T-helper 17 cell (primary cell): ENCODE data around the gene NAXE. TPM values are rescaled to one million over a fixed set of nuclear protein-coding genes. Genes with fewer than 3 reads are reported as not detected.
A peak's percentile ranks its signal among the peaks of the same experiment; 100 is the strongest.

Experiments used
- ATAC-seq: fragments of 150-1000 bp; cut with Tn5 transposase; 2 replicates; pipeline ENCODE4 v1.10.0; 2021; ENCODE audit warnings: mild to moderate bottlenecking, moderate library complexity
- DNase-seq, 3 donors: peaks; one replicate each; pipeline versions ENCODE4 v3.0.0 to v3.0.0-alpha.2; 2020 to 2021
- H3K9me3 ChIP-seq: one replicate; pipeline ENCODE4 v1.7.0; 2013; ENCODE audit warnings: low read length, mild to moderate bottlenecking; ENCODE audit not compliant: control insufficient read depth, poor library complexity, severe bottlenecking
- H3K27ac Mint-ChIP-seq: one replicate; pipeline ENCODE4 v1.8.0; 2022; ENCODE audit warnings: mild to moderate bottlenecking, moderate library complexity, mixed read lengths
- H3K27me3 Mint-ChIP-seq: one replicate; pipeline ENCODE4 v1.8.0; 2022; ENCODE audit warnings: mixed read lengths
- H3K36me3 Mint-ChIP-seq: one replicate; pipeline ENCODE4 v1.8.0; 2022; ENCODE audit warnings: low read depth, mixed read lengths
- H3K4me1 Mint-ChIP-seq: one replicate; pipeline ENCODE4 v1.8.0; 2022; ENCODE audit warnings: mild to moderate bottlenecking, mixed read lengths
- H3K4me3 Mint-ChIP-seq: one replicate; pipeline ENCODE4 v1.8.0; 2022; ENCODE audit warnings: mild to moderate bottlenecking, moderate library complexity, mixed read lengths
- total RNA-seq, 4 donors: library from RNA in 2 of 4; stranded (reverse) in 2 of 4; gene quantifications; one replicate each; pipeline ENCODE4 v1.2.3 and lab custom pipeline; 2022 to 2026

Gene NAXE
- total RNA-seq, 2 donors from 2014 or later = 27.5 to 32.0 TPM

DNA sequence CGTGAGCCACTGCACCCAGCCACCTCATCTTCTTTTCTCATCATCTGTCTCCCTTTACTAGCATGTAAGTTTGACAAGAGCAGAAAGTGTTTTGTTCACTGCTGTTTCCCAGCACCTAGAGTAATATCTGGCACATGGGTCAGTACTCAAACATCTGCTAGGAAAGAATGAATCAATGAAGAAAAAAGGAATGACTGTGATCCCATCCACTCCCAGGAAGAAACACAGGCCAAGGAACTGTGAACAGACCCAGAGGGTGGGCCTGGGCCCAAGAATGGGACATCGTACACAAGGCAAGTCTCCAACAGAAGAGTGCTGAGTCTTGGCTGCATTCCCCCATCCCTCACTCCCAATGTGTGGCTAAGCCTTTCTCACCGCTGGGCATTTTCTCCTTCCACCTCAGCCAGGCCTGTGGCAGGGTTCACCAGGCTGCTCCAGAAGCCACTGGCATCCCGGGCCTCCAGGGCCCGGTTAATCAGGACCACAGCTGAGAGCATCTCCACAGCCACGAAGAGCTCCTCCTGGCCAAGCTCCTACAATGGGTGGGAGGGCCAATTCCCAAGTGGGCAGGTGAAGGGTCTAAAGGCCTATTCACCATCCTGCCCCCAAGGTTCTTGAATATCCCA lies 37.6 kb upstream of the NAXE start:
- Mint-ChIP-seq H3K4me1 (peaks cover 2% of the 10 kb centered on the region), H3K36me3 (no peaks in the 10 kb centered on the region), H3K4me3 (no peak overlapping the region), H3K27ac (no peak overlapping the region), H3K27me3 (no peaks in the 10 kb centered on the region)
- H3K9me3 ChIP-seq = no peaks in the 10 kb centered on the region
- DNase-seq = no peak
- ATAC-seq = no peak

DNA sequence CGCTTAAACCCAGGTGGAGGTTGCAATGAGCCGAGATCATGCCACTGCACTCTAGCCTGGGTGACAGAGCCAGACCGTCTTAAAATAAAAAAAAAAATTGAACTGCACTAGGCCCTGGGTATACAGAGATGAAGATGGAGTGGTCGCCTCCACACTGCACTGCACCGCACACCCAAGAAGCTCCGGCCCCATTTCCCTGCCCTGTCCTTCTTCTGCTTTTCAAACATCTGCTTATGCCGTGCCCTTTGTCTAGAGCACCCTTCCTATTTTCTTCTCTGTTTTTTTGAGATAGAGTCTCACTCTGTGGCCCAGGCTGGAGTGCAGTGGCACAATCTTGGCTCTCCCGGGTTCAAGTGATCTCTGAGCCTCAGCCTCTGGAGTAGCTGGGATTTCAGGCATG lies 36.6 kb upstream of the NAXE start:
- Mint-ChIP-seq H3K27ac (no peak overlapping the region), H3K36me3 (no peaks in the 10 kb centered on the region), H3K4me3 (no peak overlapping the region), H3K27me3 (no peaks in the 10 kb centered on the region), H3K4me1 (peaks cover 2% of the 10 kb centered on the region)
- no peaks in the 10 kb centered on the region for H3K9me3 ChIP-seq
- ATAC-seq = no peak
- DNase-seq = no peak

DNA sequence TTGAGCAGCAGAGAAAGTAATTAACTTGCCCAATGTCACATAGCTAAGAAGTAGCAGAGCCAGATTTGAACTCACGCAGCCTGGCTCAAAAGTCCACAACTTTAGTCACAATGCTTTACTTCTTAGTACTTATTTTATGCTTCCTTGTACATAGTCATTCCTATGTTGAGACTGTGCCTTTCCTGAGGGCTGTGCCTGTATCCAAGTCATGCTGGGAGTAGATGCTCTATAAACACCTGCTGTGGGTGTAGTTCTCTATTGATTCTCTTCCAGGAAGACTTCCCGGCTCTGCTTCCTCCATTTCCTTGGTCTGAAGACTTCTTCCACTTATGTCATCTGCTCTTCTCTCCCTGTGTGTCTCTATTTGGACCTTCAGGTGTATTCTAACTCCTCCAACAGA lies 35.9 kb upstream of the NAXE start:
- Mint-ChIP-seq H3K4me1 (peaks cover 2% of the 10 kb centered on the region), H3K27me3 (no peaks in the 10 kb centered on the region), H3K36me3 (no peaks in the 10 kb centered on the region), H3K27ac (no peak overlapping the region), H3K4me3 (no peak overlapping the region)
- no peaks in the 10 kb centered on the region for H3K9me3 ChIP-seq
- ATAC-seq (no peak), DNase-seq (no peak)

DNA sequence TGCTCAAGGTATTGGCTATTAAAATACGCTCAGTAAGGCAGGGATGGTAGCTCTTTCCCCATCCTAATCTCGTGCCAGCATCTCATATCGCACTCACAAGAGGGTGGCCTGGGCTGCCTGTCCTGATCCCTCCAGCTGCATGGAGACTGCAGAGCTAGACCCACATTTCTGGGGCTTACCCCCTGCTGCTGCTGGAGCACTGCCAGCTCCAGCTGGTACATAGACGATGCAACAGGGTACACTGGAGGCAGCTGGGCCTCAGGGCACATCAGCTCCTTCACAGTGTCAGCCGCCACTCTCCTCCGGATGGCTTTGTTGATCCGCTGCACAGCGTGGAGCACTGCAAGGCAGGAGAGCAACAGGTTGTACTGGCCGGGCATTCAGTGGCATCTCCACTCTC lies 35.2 kb upstream of the NAXE start:
- DNase-seq (no peak), ATAC-seq (no peak)
- Mint-ChIP-seq H3K4me1 (peaks cover 2% of the 10 kb centered on the region), H3K27ac (no peak overlapping the region), H3K27me3 (no peaks in the 10 kb centered on the region), H3K36me3 (no peaks in the 10 kb centered on the region), H3K4me3 (no peak overlapping the region)
- no peaks in the 10 kb centered on the region for H3K9me3 ChIP-seq

DNA sequence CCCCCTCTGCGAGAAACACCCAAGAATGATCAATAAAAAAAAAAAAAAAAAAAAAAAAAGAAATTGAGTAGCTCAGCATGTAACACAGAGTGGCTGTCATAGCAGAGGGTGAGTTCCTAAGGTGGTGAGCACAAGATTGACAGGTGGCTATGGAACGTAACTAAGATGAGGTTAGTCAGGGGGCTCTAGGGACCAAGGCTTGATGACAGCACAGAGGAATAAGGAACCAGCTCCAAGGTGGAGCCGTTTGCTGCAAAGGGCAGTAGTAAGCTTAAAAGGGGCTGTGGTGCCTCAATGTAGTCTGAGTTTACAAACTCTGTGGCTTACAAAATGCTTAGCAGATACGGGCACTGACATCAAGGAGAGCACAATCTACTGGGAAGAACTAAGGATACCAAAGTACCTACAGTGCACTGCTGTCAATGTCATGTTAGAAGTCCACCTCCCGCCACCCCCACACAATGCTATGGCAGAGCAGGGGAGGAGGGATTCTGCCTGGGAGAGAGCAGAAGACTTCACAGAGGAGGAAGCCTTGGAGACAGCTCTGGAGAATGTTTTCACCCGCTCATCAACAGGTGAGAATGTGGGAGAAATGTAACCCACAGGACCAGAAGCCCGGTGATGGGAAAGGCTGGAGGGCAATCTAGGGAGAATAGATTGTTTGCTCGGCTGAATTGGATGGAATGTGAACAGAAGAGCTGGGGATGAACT lies 32.3 kb upstream of the NAXE start:
- H3K9me3 ChIP-seq = no peaks in the 10 kb centered on the region
- Mint-ChIP-seq H3K36me3 (no peaks in the 10 kb centered on the region), H3K27ac (no peak overlapping the region), H3K27me3 (no peaks in the 10 kb centered on the region), H3K4me1 (no peaks in the 10 kb centered on the region), H3K4me3 (no peak overlapping the region)
- DNase-seq = no peak
- ATAC-seq = no peak

DNA sequence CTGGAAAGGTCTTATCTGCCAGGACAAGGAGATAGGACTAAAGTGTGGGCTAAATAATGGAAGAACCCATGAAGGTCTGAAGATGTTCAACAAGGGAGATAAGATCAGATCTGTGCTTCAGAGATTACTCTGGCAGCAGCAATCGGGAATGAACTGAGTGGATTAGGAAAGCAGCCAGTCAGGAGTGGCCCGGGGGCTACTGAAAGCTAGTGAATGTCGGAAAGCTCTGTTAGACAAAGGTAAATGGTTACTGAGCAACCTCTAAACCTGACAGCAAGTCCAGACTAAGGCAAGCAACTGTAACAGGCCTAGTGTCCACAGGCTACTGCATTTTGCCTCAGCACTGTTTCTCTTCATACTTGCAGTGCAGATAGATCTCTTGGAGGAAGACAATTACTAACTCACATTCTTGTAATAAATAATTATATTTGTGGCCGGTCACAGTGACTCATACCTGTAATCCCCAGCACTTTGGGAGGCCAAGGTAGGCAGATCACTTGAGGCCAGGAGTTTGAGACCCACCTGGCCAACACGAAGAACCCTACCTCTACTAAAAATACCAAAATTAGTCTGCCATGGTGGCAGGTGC lies 31.7 kb upstream of the NAXE start:
- H3K36me3 Mint-ChIP-seq = no peaks in the 10 kb centered on the region
- no peak overlapping the region for H3K4me3 Mint-ChIP-seq
- no peaks in the 10 kb centered on the region for H3K4me1 Mint-ChIP-seq
- no peak overlapping the region for H3K27ac Mint-ChIP-seq
- ATAC-seq (no peak), DNase-seq (no peak)
- H3K27me3 Mint-ChIP-seq = no peaks in the 10 kb centered on the region
- no peaks in the 10 kb centered on the region for H3K9me3 ChIP-seq

DNA sequence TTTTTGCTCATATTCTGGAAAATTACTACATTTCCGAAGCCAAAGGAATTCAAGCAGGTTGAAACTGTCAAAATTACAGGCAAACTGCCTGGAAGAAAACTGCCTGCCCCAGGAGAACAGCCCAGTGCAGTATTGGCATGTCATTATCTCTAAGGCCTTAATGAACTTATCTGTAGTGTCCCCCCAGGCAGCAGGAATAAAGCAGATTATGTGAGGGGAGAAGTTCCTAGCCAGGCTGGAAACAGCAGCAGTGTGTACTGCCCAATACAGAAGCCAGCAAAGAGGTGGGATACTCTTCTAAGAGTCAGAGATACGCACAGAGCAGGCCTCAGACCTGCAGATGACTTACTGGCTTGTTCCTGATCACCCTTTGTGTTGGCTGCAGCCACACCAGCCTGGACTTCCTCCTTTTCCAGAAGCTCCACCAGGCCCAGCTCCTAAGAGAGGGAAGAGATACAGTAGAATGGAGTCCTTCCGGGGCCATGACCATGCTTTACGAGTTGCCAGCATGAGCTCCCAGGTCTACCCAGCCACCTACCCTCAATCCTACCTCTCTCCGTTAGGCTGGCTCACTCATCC lies 30.9 kb upstream of the NAXE start:
- no peaks in the 10 kb centered on the region for H3K9me3 ChIP-seq
- DNase-seq (no peak), ATAC-seq (no peak)
- Mint-ChIP-seq H3K4me3 (no peak overlapping the region), H3K4me1 (no peaks in the 10 kb centered on the region), H3K36me3 (no peaks in the 10 kb centered on the region), H3K27ac (no peak overlapping the region), H3K27me3 (no peaks in the 10 kb centered on the region)

DNA sequence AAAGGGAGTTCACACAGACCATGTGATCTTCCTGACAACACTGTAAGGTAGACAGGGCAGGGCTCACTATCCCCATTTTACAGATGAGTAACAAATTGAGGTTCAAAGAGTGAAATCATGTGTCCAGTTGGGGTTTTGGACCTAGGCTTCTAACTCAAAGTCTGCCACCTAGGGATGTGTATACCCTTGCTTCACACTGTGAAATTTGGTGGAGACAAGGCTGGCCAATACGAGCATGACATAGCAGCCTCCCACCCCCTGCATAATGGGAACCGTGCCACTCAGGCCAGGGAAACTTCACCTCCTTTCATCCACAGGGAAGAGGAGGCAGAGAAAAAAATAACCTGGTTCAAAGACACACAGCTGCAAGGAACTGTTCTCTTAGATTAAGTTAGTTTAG lies 26.1 kb upstream of the NAXE start:
- no peaks in the 10 kb centered on the region for H3K9me3 ChIP-seq
- ATAC-seq (no peak), DNase-seq (no peak)
- no peaks in the 10 kb centered on the region for H3K4me1 Mint-ChIP-seq
- no peak overlapping the region for H3K27ac Mint-ChIP-seq
- H3K4me3 Mint-ChIP-seq = no peak overlapping the region
- H3K36me3 Mint-ChIP-seq = no peaks in the 10 kb centered on the region
- peaks cover under 1% of the 10 kb centered on the region for H3K27me3 Mint-ChIP-seq

DNA sequence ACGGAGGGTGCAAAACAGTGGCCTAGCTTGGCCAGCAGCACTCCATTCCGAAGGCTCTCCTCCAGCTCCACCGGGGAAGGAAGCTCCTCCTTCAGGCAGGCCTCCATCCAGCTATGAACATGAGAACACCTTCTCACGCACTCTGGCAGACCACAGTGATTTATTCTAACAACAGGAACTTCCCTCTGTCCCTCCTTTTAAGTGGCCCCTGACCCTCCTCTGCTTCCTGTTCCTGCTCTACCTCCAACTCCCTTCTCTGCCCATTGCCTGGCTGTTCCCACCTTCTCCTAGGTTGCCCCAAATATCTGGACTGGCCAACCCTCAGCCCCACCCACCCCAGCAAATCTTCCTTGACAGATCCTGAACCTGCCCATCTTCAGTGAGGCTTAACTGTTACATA lies 25.1 kb upstream of the NAXE start:
- no peak overlapping the region for H3K27ac Mint-ChIP-seq
- H3K4me3 Mint-ChIP-seq = no peak overlapping the region
- no peaks in the 10 kb centered on the region for H3K36me3 Mint-ChIP-seq
- H3K27me3 Mint-ChIP-seq = peaks cover 9% of the 10 kb centered on the region
- ATAC-seq (no peak), DNase-seq (no peak)
- H3K9me3 ChIP-seq = no peaks in the 10 kb centered on the region
- peaks cover 2% of the 10 kb centered on the region for H3K4me1 Mint-ChIP-seq

DNA sequence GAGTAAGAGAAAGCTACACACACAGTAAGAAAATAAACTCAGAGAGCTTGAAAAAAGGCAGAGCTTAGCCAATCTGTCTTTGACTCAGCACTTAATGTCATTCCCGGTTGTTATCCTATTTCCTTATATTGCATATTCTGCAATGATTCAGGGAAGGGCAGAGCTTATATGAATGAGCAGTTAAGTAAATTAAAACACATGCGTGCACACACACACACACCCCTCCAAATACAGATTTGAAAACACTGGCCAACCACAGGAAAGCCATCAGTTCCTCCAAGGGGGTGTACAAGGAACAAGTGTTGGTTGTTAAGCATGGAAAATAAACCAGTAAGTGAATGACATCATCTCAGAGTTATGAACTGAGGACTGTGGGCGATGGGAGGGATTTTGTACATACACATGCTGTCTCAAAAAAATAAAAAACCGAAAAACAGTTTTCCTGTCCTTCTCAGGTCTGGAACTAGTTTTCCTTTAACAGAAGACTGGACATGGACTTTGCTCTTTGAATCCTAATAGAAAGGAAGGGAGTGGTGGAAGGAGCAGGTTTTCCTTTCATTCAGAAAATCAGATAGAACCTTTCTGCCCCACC lies 20.2 kb upstream of the NAXE start:
- Mint-ChIP-seq H3K27me3 (peaks cover 40% of the 10 kb centered on the region), H3K4me3 (peak overlapping the region; percentile 93), H3K36me3 (peaks cover 11% of the 10 kb centered on the region), H3K4me1 (peaks cover 15% of the 10 kb centered on the region), H3K27ac (no peak overlapping the region)
- ATAC-seq = no peak
- no peak for DNase-seq
- no peaks in the 10 kb centered on the region for H3K9me3 ChIP-seq

DNA sequence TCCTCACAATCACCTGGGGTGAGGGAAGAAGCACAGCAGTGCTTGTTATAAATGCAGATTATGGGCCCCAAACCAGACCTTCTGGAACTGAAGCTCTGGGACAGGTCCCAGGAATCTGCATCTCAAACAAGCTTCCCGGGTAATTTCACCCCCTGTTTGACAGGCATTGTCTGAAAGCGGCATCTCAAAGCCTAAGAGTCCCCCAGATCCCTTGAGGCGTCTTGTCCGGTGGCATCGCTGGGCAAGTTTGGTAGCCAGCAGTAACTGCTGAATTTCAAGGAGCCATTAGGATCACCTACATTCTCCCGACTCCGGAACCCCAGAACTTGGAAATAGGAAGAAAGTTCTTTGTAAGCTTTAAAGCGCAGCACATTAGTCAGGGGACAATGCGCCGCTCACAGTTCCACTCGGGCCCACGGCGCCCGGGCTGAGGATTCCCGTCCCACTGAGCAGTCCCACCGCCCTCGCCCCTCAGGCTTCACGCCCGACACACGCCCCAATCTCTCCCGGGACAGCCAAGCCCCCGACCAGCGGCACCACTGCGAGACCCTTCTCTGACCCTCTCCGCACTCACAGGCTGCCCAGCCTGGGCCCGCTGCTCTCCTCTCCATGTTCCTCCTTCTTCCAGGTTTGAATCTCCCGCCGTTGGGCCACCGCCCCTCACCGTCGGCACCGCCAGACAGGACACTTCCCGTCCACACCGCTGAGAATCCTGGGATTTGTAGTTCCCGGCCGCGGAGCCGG lies 19.5 kb upstream of the NAXE start, which contains the start of gene IQGAP3:
IQGAP3 (minus strand) TSS at position 647 of the 744 bp plus-strand sequence; CDS start at position 611, 36 bp downstream.
- peak within 1 kb of the TSS; percentile 93 for H3K4me3 Mint-ChIP-seq
- ATAC-seq (peak; percentile 97), DNase-seq (peak; percentile 58 to 63 (median 63))
- H3K9me3 ChIP-seq = no peaks in the 10 kb centered on the region
- H3K36me3 Mint-ChIP-seq = peaks cover 11% of the 10 kb centered on the region
- H3K4me1 Mint-ChIP-seq = peaks cover 15% of the 10 kb centered on the region
- peak within 1 kb of the TSS; percentile 88 for H3K27ac Mint-ChIP-seq
- peaks cover 43% of the 10 kb centered on the region for H3K27me3 Mint-ChIP-seq

DNA sequence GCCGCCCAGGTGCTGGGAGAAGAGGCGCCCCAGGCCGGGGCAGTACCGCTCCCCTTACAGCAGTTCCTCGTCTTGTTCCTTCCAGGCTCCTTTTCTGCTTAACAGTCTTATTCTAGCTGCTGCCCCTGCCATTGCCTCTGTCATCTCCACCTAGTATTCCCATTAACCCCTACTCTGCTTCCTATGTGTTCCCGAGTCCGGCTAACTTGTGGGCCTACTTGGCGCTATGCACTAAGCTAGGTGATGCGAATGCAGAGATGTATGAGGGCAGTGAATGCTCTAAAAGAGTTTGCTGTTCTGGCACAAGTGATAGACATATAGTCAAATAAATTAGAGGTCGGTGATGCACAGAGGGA lies 18.9 kb upstream of the NAXE start:
- no peak for DNase-seq
- no peaks in the 10 kb centered on the region for H3K9me3 ChIP-seq
- Mint-ChIP-seq H3K36me3 (peaks cover 11% of the 10 kb centered on the region), H3K27ac (peak overlapping the region; percentile 88), H3K4me1 (peaks cover 15% of the 10 kb centered on the region), H3K27me3 (peaks cover 44% of the 10 kb centered on the region), H3K4me3 (peak overlapping the region; percentile 93)
- ATAC-seq = no peak
